Left cardiac atrium (tissue), 4 donors: ENCODE data around the gene DNAJC5. TPM values are rescaled to one million over a fixed set of nuclear protein-coding genes. Genes with fewer than 3 reads are reported as not detected.
"Not testable (repeated sequence)": the region's sequence is repeated elsewhere in the genome, so short reads cannot be mapped to it uniquely, and the experiment has no call there.

Experiments used
- ATAC-seq, 2 donors: fragments of 200-7000 bp; cut with Tn5 transposase; one replicate each; pipeline ENCODE4 v1.9.1; 2020; ENCODE audit warnings: mild to moderate bottlenecking in 2 of 2, moderate library complexity in 2 of 2
- DNase-seq: peaks from one replicate; pipeline ENCODE4 v3.0.0-alpha.2; 2020
- intact Hi-C, 2 donors: fragments of 100-400 bp; cut with DNase I; formaldehyde crosslinking; loops; one replicate each; pipeline versions ENCODE4 v1.14.1 to v1.15.1; 2022 to 2023
- total RNA-seq, 2 donors: library from RNA; stranded (reverse); fragmentation: NEBNext Ultra II Directional; extraction: Animal tissue kit (Norgen Biotek cat#: 25700); gene quantifications; one replicate each; pipeline ENCODE4 v1.2.1, GENCODE V29; 2021
- donor health status: DM: no; HTN: yes; CAD: no.
- donor health status: DM: no; HTN: yes; CAD: no; lungs with severe emphysema.
- donor health status: DM: yes; HTN: yes; CAD: no.
- donor health status: Dilated cardiomyopathy.

Gene DNAJC5
- total RNA-seq, 2 donors from 2014 or later, result 41.9 to 53.4 TPM

- no peak for DNase-seq
- no peak for ATAC-seq
- intact Hi-C loops, result no loop called here
These were observed 34.1 kb downstream of the DNAJC5 start for GRCh38 chr20:63929071-63929470.

GRCh38 chr20:63929473-63929883 lies 34.6 kb downstream of the DNAJC5 start:
- DNase-seq, ATAC-seq, intact Hi-C loops: not testable (repeated sequence)

DNA sequence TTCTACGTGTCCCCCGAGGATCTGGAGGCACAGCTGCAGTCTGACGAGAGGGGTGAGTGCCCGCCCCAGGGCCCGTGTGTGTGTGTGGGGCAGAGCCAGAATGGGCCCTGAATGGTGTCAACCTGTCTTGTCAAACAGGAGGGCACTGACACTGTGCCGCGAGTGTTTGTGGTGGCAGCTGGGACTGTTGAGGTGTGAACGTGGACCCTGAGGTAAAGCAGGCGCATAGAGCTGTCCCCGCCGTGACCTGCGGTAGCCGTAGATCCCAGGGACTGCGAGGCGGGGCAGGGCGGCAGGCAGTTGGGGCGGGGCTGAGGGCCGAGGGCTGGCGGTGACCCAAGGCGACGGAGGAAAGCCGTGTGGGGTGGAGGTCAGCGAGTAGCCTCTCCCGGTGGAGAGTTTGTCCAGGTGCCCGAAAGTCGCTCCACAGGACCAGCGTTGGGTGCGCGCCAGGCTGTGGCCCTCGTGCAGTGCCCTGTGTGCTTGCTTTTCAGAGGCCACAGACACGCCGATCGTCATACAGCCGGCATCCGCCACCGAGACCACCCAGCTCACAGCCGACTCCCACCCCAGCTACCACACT lies 36.1 kb downstream of the DNAJC5 start:
- intact Hi-C loops, result no loop called here
- peak; percentile 73 for DNase-seq
- ATAC-seq, result peak; percentile 81 to 90

DNA sequence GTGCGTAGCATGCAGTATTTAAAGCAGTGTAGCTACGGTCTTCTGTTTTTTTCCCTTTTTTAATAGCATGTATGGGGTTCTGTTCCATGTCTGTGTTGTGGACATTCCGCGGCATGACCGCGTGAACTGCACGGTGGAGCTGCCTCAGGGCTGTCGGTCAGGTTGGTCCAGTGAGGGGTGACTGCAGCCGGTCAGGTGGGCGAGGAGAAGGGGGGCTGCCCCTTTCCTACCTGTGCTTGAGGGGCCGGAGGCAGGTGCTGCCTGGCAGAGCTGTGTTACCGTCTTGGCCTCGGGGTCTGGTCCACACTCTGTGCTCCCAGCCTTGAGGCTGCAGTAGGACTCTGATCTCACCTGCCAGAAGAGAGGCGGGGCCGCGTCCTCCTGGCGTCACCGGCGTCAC lies 36.8 kb downstream of the DNAJC5 start:
- intact Hi-C loops, result no loop called here
- no peak for ATAC-seq
- DNase-seq, result no peak

- no peak for ATAC-seq
- DNase-seq, result no peak
- intact Hi-C loops, result no loop called here
These were observed 37.8 kb downstream of the DNAJC5 start for GRCh38 chr20:63932606-63933160.

DNA sequence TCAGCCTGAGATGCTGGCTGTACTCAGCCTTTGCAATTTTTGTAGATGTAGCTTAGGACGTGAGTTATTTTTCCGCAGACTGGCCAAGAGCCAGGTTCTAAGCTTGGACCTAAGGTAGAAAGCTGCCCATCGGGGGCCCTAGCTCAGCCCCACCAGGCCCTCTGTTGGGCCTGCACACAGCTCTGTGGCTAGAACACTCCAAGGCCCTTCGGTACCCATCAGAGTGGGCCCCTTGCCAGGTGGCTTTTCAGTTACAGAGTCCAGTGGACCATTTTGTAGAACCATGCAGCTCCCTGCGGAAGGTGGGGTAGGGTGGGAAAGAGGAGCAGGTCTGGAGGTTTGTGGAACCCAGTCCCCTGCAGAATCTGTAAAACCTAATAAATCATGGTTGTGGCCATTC lies 38.7 kb downstream of the DNAJC5 start:
- DNase-seq (no peak), ATAC-seq (no peak)
- intact Hi-C loops, result no loop called here

GRCh38 chr20:63934271-63935068 lies 39.5 kb downstream of the DNAJC5 start:
- DNase-seq (no peak), ATAC-seq (no peak)
- intact Hi-C loops, result no loop called here

DNA sequence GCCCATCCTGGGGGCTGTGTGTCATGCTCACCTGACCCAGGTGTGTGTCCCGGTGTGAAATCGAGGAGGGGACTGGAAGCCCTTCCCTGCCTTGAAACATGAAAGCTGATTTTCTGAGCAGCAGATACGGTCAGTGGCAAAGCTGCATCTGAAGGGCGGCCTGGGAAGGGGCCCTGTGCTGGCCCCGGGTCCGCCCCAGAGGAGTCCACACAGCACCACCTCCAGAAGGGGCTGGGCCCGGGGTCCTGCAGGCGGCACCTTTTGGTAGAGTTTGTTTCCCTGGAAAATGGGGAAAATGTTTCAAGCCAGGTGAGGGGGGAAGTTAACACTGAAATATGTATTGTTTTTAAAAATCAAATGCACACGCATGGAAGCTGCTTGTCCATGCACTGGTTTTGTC lies 40.5 kb downstream of the DNAJC5 start:
- intact Hi-C loops, result no loop called here
- no peak for DNase-seq
- ATAC-seq, result no peak

DNA sequence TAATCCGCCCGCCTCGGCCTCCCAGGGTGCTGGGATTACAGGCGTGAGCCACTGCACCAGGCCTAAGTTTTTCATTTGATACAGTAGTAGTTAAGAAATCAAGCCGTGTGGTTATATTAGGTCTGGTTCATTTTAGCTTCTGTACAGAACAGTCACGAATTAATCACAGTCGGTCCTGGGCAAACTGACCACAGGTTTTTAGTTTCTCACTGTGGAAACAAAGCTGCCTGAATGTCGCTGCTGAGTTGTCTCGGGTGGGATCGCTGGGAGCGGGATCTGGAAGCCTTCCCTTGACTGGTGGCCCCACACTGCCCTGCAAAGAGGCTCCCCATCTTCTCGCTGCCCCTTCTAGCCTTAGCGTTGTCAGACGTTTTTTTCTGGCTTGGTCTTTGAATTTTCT lies 42.7 kb downstream of the DNAJC5 start:
- DNase-seq (no peak), ATAC-seq (no peak)
- intact Hi-C loops, result no loop called here

DNA sequence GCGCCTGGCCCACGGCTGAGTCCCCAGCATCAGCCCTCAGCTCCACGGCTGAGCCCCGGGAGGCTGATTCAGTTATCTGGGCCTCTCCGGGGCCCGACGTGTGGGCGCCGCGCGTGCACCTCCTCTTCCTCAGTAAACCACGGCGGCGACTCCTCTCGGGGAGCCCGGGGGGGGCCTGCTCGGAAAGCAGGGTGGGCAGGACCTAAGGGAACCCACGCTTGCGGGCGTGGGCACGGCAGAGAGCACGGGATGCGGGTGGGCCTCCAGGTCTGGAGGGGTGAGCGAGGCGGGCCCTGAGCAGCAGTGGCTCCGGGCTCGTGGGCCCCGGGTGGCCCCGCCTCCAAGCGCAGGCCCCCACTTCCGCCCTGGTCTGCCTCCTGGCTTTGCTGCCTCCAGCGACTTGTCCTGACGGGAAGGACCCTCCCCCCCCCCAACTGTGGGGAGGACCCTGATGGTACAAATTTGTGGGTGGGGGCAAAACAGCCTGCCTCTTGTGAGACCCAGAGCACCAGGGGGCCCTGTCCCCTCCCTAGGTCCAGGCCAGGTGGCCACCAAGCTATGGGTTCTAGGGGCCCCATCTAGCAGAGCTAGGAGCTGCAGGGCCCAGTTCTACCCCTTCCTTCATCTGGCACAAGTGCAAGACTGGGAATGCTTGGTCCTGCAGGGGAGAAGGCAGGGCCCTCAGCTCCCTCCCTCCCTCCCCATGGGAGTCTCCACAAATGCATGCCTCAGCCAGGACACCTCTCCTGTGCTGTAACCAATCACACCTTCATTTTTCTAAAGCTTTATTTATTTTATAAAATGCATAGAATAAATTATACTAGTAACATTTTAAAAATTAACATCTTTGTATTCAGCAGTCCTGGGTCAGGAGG lies 44.4 kb downstream of the DNAJC5 start:
- ATAC-seq, result no peak
- peak; percentile 22 for DNase-seq
- intact Hi-C loops, result no loop called here

DNA sequence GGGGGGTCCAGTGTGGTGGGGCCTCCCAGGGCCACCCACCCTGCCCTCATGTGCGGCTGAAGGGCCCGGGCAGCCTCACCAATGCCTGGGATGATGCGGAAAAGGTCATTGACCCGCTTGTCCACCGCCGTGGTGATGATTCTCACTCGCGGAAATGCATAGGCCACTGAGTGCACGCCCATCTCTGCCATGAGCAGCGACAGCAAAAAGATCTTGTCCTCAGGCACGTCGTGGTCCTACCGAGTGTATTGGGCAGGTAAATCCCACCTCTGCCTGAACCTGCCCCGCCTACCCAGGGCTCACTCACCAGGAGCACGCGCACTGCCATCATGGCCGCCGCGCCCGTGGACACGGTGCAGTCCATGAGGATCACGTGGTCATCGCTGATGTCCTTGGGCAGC lies 45.1 kb downstream of the DNAJC5 start:
- no peak for ATAC-seq
- intact Hi-C loops, result no loop called here
- DNase-seq, result no peak

- intact Hi-C loops, result no loop called here
- peak in 1 of 2 donors; percentile 1 for ATAC-seq
- DNase-seq, result no peak
These were observed 45.7 kb downstream of the DNAJC5 start for GRCh38 chr20:63940472-63941266.

DNA sequence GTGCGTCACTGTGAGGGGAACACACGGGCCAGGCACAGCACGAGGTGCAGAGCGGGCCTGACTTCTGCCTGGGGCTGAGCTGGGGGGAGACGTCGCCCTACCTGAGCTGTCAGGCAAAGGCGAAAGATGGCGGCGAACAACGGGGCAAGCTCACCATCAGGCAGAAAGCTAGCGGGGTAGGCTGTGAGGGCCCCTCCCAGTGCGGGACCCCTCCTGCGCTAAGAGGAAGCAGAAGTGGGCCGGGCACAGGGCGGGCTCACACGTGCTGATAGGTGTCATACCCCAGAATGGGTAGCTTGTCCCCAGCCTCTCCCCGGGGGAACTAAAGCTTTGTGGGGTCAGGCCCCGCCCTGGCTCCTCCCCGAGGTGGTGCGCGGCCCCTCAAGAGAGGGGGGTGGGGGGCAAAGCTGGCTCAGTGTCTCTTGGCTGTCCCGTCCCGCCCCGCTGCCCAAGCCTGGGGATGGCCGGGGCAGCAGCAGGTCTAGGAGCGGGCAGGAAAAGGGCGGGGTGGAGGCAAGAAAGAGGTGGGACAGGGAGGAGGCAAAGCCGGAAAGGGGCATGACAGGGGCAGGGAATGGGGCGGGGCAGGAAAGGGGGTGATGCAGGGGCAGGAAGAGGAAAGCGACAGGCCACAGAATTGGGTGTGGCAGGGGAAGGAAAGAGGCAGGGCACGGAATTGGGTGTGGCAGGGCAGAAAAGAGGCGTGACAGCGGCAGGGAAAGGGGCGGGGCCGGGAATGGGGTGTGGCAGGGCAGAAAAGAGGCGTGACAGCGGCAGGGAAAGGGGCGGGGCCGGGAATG lies 46.6 kb downstream of the DNAJC5 start:
- ATAC-seq (peak; percentile 6 to 22), DNase-seq (peak; percentile 82)
- intact Hi-C loops, result no loop called here

- DNase-seq (peak; percentile 55), ATAC-seq (no peak)
- intact Hi-C loops, result no loop called here
These were observed 47.5 kb downstream of the DNAJC5 start for GRCh38 chr20:63942250-63942951.

- intact Hi-C loops, result no loop called here
- DNase-seq (peak; percentile 21), ATAC-seq (no peak)
These were observed 48.3 kb downstream of the DNAJC5 start for GRCh38 chr20:63942969-63943807.

GRCh38 chr20:63943808-63944077 lies 48.8 kb downstream of the DNAJC5 start:
- intact Hi-C loops, result no loop called here
- ATAC-seq (no peak), DNase-seq (no peak)
